Measurements from ENCODE around the gene STK32A.

STK32A gene

GRCh38 chr5:147377682-147378081, 142.9 kb downstream of the STK32A start:
- DNase-seq (ENCODE audit: low read depth, low spot score), result no peak
- no peak overlapping the region for H3K4me3 ChIP-seq (ENCODE audit: low read depth, low read length)
- in situ Hi-C loops (cut with HindIII; ENCODE audit: low sequenced_read_pairs), result no loop called here
- TF ChIP-seq CTCF (IDR thresholded peaks at IDR 0.05; ENCODE audit: low read depth, low read length), result no peak

- no peak for TF ChIP-seq CTCF (IDR thresholded peaks at IDR 0.05; ENCODE audit: low read depth, low read length)
- DNase-seq (ENCODE audit: low read depth, low spot score), result no peak
- in situ Hi-C loops (cut with HindIII; ENCODE audit: low sequenced_read_pairs), result no loop called here
- H3K4me3 ChIP-seq (ENCODE audit: low read depth, low read length), result no peak overlapping the region
Observed at GRCh38 chr5:147381555-147381954, 146.7 kb downstream of the STK32A start.

- no peak overlapping the region for H3K4me3 ChIP-seq (ENCODE audit: low read depth, low read length)
- TF ChIP-seq CTCF (IDR thresholded peaks at IDR 0.05; ENCODE audit: low read depth, low read length), result no peak
- DNase-seq (ENCODE audit: low read depth, low spot score), result no peak
- in situ Hi-C loops (cut with HindIII; ENCODE audit: low sequenced_read_pairs), result no loop called here
Observed at GRCh38 chr5:147382776-147383175, 147.9 kb downstream of the STK32A start.

GRCh38 chr5:147384346-147385193, 149.7 kb downstream of the STK32A start:
- DNase-seq (ENCODE audit: low read depth, low spot score), result no peak
- no peak overlapping the region for H3K4me3 ChIP-seq (ENCODE audit: low read depth, low read length)
- TF ChIP-seq CTCF (IDR thresholded peaks at IDR 0.05; ENCODE audit: low read depth, low read length), result no peak
- in situ Hi-C loops (cut with HindIII; ENCODE audit: low sequenced_read_pairs), result no loop called here

- DNase-seq (ENCODE audit: low read depth, low spot score), result no peak
- no peak for TF ChIP-seq CTCF (IDR thresholded peaks at IDR 0.05; ENCODE audit: low read depth, low read length)
- H3K4me3 ChIP-seq (ENCODE audit: low read depth, low read length), result no peak overlapping the region
- in situ Hi-C loops (cut with HindIII; ENCODE audit: low sequenced_read_pairs), result no loop called here
Observed at GRCh38 chr5:147387109-147387508, 152.3 kb downstream of the STK32A start.

GRCh38 chr5:147388184-147389108, 153.6 kb downstream of the STK32A start:
- no peak for DNase-seq (ENCODE audit: low read depth, low spot score)
- TF ChIP-seq CTCF (IDR thresholded peaks at IDR 0.05; ENCODE audit: low read depth, low read length), result no peak
- in situ Hi-C loops (cut with HindIII; ENCODE audit: low sequenced_read_pairs), result no loop called here
- H3K4me3 ChIP-seq (ENCODE audit: low read depth, low read length), result no peak overlapping the region

Data from astrocyte of the spinal cord (primary cell).